Suprapubic skin (tissue), 3 donors: Measurements from ENCODE around the gene NR3C2.

Source experiments
- CTCF ChIP-seq, 2 donors: fragments of 200-600 bp in 1 of 2; fragments of 450-650 bp in 1 of 2; sonication (generic) in 1 of 2; IDR thresholded peaks; one replicate each; pipeline ENCODE4 v1.5.1; 2016 to 2019; ENCODE audit warnings: antibody characterized with exemption in 2 of 2, mild to moderate bottlenecking in 1 of 2, moderate library complexity in 1 of 2
- POLR2A ChIP-seq, 2 donors: fragments of 450-650 bp; IDR thresholded peaks; one replicate each; pipeline ENCODE4 v1.6.1; 2017; ENCODE audit warnings: antibody characterized with exemption in 2 of 2, mild to moderate bottlenecking in 2 of 2, moderate library complexity in 2 of 2

GRCh38 chr4:148034813-148035212 lies 407.4 kb downstream of the NR3C2 start:
- TF ChIP-seq CTCF (IDR thresholded peaks at IDR 0.05) (no peak), POLR2A (IDR thresholded peaks at IDR 0.05) (no peak)
